Measurements from ENCODE around the gene DNAH11. TPM values are rescaled to one million over a fixed set of nuclear protein-coding genes. Genes with fewer than 3 reads are reported as not detected.

The DNAH11 gene
- total RNA-seq, 1 donor from 2014 or later, result 0.12 TPM

Other genes with a start within 250 kb of the DNAH11 start
- 6.3 TPM for gene SP4, start 115.0 kb upstream of the DNAH11 start, total RNA-seq

Data from mucosa of gallbladder (tissue), 1 donor.